Stomach (tissue), 4 donors: Measurements from ENCODE around the gene DNER.

Source experiments
- EP300 ChIP-seq: sonication (generic); formaldehyde crosslinking; IDR thresholded peaks from one replicate; pipeline ENCODE4 v1.6.1; 2017; ENCODE audit warnings: antibody characterized with exemption
- POLR2A ChIP-seq, 4 donors: fragments of 450-650 bp; IDR thresholded peaks; one replicate each; pipeline ENCODE4 v1.6.1; 2016; ENCODE audit warnings: antibody characterized with exemption in 4 of 4, control low read depth in 2 of 4, mild to moderate bottlenecking in 1 of 4, moderate library complexity in 1 of 4
- POLR2AphosphoS5 ChIP-seq, 3 donors: sonication (generic); formaldehyde crosslinking; IDR thresholded peaks; one replicate each; pipeline ENCODE4 v1.6.1; 2016; ENCODE audit warnings: antibody characterized with exemption in 3 of 3

DNA sequence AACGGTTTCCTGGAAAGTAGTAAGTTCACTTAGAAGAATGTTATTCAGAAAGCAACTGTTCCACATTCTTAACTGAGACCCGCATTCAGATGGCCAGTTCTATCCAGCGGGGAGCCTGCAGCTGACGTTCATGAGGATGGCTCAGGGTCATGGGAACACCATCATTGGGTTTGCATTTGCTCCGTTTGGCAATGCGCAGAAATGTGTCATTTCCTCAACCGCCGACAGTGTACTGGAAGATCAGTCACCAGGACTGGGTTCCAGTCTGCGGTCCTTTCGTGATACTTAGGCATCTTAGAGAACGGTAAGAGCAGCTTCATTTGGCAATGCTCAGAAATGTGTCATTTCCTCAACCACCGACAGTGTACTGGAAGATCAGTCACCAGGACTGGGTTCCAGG lies 104.0 kb downstream of the DNER start:
- TF ChIP-seq EP300 (no peak), POLR2AphosphoS5 (IDR thresholded peaks at IDR 0.05) (no peak), POLR2A (IDR thresholded peaks at IDR 0.05) (no peak)
